ENCODE data around the gene TNFRSF1A.
A peak's percentile ranks its signal among the peaks of the same experiment; 100 is the strongest.

Gene TNFRSF1A

DNA sequence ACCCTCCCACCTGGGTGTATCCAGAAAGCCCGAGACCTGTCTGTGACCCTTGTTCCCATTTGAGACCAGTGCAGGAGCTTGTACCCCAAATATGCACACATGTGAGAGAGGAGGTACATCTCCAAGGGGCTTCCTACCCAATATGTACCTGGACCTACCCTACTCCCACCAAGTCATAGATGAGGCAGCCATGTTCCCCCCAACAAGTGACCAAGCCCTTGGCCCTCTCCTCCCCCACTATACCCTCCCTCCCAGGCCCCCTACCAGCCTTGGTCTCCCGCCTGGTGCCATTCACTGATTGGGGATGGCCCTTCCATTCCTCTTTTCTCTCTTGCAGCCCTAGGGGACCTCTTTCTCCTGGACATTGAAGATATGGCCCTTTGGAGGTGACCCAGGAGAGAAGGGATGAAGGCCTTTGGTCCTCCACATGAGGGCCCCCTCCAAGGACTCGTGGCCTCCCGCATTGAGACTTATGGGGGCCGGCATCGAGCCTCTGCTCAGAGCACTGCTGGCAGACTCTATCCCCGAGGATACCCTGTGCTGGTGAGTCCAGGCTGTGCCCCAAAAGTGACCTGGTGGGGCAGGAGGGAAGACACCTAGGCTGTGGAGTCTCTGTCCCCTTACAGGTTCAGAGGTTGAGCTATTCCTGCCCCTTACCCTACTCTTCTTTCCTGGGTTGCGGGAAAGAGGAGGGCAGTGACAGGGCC lies 29.9 kb downstream of the TNFRSF1A start:
- H3K4me3 ChIP-seq (ENCODE audit: low read depth, low read length): no peak overlapping the region
- TF ChIP-seq, protein P1, sequence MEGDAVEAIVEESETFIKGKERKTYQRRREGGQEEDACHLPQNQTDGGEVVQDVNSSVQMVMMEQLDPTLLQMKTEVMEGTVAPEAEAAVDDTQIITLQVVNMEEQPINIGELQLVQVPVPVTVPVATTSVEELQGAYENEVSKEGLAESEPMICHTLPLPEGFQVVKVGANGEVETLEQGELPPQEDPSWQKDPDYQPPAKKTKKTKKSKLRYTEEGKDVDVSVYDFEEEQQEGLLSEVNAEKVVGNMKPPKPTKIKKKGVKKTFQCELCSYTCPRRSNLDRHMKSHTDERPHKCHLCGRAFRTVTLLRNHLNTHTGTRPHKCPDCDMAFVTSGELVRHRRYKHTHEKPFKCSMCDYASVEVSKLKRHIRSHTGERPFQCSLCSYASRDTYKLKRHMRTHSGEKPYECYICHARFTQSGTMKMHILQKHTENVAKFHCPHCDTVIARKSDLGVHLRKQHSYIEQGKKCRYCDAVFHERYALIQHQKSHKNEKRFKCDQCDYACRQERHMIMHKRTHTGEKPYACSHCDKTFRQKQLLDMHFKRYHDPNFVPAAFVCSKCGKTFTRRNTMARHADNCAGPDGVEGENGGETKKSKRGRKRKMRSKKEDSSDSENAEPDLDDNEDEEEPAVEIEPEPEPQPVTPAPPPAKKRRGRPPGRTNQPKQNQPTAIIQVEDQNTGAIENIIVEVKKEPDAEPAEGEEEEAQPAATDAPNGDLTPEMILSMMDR (IDR thresholded peaks at IDR 0.05; ENCODE audit: control insufficient read depth, extremely low read depth, insufficient read depth): no peak
- no peak for DNase-seq (ENCODE audit: low read depth)

DNA sequence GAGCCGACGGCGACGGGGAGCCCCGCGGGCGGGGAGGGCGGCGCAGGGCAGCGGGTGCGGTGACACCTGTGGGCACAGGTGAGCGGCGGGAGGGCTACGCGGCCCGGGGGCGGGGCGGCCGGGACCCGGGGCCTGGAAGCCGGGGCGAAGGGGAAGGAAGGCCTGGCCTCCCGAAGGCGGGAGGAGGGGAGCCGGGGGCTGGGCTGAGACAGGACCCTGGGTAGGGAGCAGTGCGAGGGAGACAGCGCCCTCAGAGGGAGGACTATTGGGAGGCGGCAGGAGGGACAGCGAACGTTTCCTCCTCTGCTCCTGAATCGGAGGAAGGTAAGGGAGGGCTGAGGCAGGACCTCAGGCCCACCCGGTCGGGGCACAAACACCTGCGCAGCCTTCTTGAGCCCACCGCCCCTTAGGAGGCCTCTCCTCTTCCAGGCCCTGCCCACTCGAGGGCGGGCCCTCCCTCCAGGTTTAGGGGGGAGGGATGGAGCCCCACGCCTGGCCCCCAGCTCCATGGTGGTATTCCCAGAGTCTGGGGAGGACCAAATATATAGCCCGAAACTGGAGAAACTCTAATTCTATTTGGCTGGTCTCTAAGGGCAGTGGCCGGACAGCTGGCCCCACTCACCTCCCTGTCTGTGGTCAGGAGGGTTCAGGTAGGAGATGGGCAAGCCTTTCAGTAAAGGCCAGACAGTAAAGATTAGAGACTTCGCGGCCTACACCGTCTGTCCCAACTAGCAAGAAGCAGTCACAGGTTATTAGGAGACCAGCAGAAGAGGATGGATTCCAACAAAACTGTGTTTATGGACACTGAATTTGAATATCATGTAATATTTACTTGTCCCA lies 30.9 kb downstream of the TNFRSF1A start:
- TF ChIP-seq, protein P1 (IDR thresholded peaks at IDR 0.05; ENCODE audit: control insufficient read depth, extremely low read depth, insufficient read depth): no peak
- peak overlapping the region; percentile 36; the same call in 1 of the 2 replicates for H3K4me3 ChIP-seq (ENCODE audit: low read depth, low read length)
- no peak for DNase-seq (ENCODE audit: low read depth)

DNA sequence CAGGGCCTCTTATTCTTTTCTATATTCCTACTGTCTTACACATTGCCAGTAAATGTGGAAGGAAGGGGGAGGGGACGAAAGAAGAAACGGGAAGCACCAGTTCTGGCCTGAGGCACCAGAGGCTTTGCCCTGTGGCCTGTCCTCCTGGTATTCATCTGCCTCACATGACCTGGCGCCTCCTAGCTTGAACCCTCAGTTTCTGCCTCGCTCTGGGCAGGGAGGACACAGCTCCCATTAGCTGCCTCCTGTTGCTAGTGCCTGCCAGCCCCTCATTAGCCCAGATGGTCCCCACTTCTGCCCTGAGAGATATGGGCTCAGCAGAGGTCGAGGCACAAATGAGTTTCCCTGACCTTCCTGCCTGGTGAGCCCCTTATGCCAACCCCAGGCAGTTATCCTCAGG lies 34.3 kb downstream of the TNFRSF1A start:
- TF ChIP-seq, protein P1 (IDR thresholded peaks at IDR 0.05; ENCODE audit: control insufficient read depth, extremely low read depth, insufficient read depth): no peak
- no peak for DNase-seq (ENCODE audit: low read depth)
- no peak overlapping the region for H3K4me3 ChIP-seq (ENCODE audit: low read depth, low read length)

GRCh38 chr12:6306599-6307220 lies 35.2 kb downstream of the TNFRSF1A start:
- no peak overlapping the region for H3K4me3 ChIP-seq (ENCODE audit: low read depth, low read length)
- no peak for DNase-seq (ENCODE audit: low read depth)
- TF ChIP-seq, protein P1 (IDR thresholded peaks at IDR 0.05; ENCODE audit: control insufficient read depth, extremely low read depth, insufficient read depth): no peak

GRCh38 chr12:6306151-6306550 lies 35.7 kb downstream of the TNFRSF1A start:
- DNase-seq (ENCODE audit: low read depth): no peak
- H3K4me3 ChIP-seq (ENCODE audit: low read depth, low read length): no peak overlapping the region
- TF ChIP-seq, protein P1 (IDR thresholded peaks at IDR 0.05; ENCODE audit: control insufficient read depth, extremely low read depth, insufficient read depth): no peak

DNA sequence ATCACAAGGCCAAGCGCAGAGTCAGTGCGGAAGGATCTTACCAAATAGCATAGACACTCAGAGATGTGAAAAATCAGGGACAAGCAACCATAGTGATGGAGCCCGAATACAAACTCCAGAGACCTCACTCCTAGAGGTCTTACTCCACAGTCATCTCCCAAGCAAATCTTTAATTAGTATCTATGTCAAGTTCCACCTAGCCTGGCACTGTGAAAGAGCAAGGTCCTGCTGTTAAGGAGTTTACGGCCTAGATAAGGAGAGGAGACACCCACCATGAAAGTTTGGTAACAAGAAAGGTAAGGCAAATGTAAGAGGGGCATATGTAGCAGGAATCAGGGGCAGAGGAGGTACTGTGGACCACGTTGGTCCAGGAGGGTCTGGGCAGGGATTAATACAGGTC lies 38.8 kb downstream of the TNFRSF1A start:
- TF ChIP-seq, protein P1 (IDR thresholded peaks at IDR 0.05; ENCODE audit: control insufficient read depth, extremely low read depth, insufficient read depth): no peak
- no peak overlapping the region for H3K4me3 ChIP-seq (ENCODE audit: low read depth, low read length)
- no peak for DNase-seq (ENCODE audit: low read depth)

Measured in LNCaP clone FGC (cell line).